ENCODE measurements around the gene PPP2R1B.

The PPP2R1B gene

GRCh38 chr11:111797145-111797581 lies 31.0 kb upstream of the PPP2R1B start:
- DNase-seq: no peak
- TF ChIP-seq CTCF (IDR thresholded peaks at IDR 0.05): no peak

GRCh38 chr11:111796696-111797095 lies 30.5 kb upstream of the PPP2R1B start:
- H3K27me3 Mint-ChIP-seq (ENCODE audit: low read depth, poor library complexity): no peaks in the 10 kb centered on the region
- H3K4me3 Mint-ChIP-seq: no peak overlapping the region
- no peak overlapping the region for H3K27ac Mint-ChIP-seq
- no peaks in the 10 kb centered on the region for H3K9me3 Mint-ChIP-seq
- DNase-seq: no peak
- H3K36me3 Mint-ChIP-seq (ENCODE audit: low read depth): peaks cover 41% of the 10 kb centered on the region
- TF ChIP-seq CTCF (IDR thresholded peaks at IDR 0.05): no peak
- H3K4me1 Mint-ChIP-seq: no peaks in the 10 kb centered on the region

More at GRCh38 chr11:111797145-111797581, 31.0 kb upstream of the PPP2R1B start:
- Mint-ChIP-seq H3K27ac (no peak overlapping the region), H3K4me1 (no peaks in the 10 kb centered on the region), H3K4me3 (no peak overlapping the region), H3K27me3 (ENCODE audit: low read depth, poor library complexity) (no peaks in the 10 kb centered on the region), H3K9me3 (no peaks in the 10 kb centered on the region), H3K36me3 (ENCODE audit: low read depth) (peaks cover 41% of the 10 kb centered on the region)

- Mint-ChIP-seq H3K9me3 (no peaks in the 10 kb centered on the region), H3K27ac (no peak overlapping the region), H3K4me3 (no peak overlapping the region), H3K36me3 (ENCODE audit: low read depth) (peaks cover 39% of the 10 kb centered on the region), H3K4me1 (no peaks in the 10 kb centered on the region), H3K27me3 (ENCODE audit: low read depth, poor library complexity) (no peaks in the 10 kb centered on the region)
- TF ChIP-seq CTCF (IDR thresholded peaks at IDR 0.05): no peak
- DNase-seq: no peak
These were observed 29.3 kb upstream of the PPP2R1B start for GRCh38 chr11:111795334-111795985.

- no peaks in the 10 kb centered on the region for H3K27me3 Mint-ChIP-seq (ENCODE audit: low read depth, poor library complexity)
- no peak overlapping the region for H3K4me3 Mint-ChIP-seq
- no peak for TF ChIP-seq CTCF (IDR thresholded peaks at IDR 0.05)
- no peaks in the 10 kb centered on the region for H3K4me1 Mint-ChIP-seq
- no peak for DNase-seq
- peaks cover 28% of the 10 kb centered on the region for H3K36me3 Mint-ChIP-seq (ENCODE audit: low read depth)
- no peaks in the 10 kb centered on the region for H3K9me3 Mint-ChIP-seq
- peak overlapping the region; percentile 16 for H3K27ac Mint-ChIP-seq
These were observed 27.7 kb upstream of the PPP2R1B start for GRCh38 chr11:111793863-111794262.

- H3K36me3 Mint-ChIP-seq (ENCODE audit: low read depth): peaks cover 21% of the 10 kb centered on the region
- H3K27me3 Mint-ChIP-seq (ENCODE audit: low read depth, poor library complexity): no peaks in the 10 kb centered on the region
- H3K4me1 Mint-ChIP-seq: no peaks in the 10 kb centered on the region
- no peak overlapping the region for H3K4me3 Mint-ChIP-seq
- no peaks in the 10 kb centered on the region for H3K9me3 Mint-ChIP-seq
- no peak overlapping the region for H3K27ac Mint-ChIP-seq
- DNase-seq: no peak
- no peak for TF ChIP-seq CTCF (IDR thresholded peaks at IDR 0.05)
These were observed 26.8 kb upstream of the PPP2R1B start for GRCh38 chr11:111792955-111793500.

- no peak for TF ChIP-seq CTCF (IDR thresholded peaks at IDR 0.05)
- Mint-ChIP-seq H3K27me3 (ENCODE audit: low read depth, poor library complexity) (no peaks in the 10 kb centered on the region), H3K27ac (no peak overlapping the region), H3K4me3 (no peak overlapping the region), H3K36me3 (ENCODE audit: low read depth) (peaks cover 17% of the 10 kb centered on the region), H3K4me1 (no peaks in the 10 kb centered on the region), H3K9me3 (no peaks in the 10 kb centered on the region)
- no peak for DNase-seq
These were observed 26.1 kb upstream of the PPP2R1B start for GRCh38 chr11:111792314-111792713.

Measured in nephron progenitor cell (in vitro differentiated cells).